ENCODE results near the gene PKD2L1.

PKD2L1 gene

GRCh38 chr10:100359030-100359432 is 29.0 kb upstream of the PKD2L1 start:
- TF ChIP-seq, protein P1, sequence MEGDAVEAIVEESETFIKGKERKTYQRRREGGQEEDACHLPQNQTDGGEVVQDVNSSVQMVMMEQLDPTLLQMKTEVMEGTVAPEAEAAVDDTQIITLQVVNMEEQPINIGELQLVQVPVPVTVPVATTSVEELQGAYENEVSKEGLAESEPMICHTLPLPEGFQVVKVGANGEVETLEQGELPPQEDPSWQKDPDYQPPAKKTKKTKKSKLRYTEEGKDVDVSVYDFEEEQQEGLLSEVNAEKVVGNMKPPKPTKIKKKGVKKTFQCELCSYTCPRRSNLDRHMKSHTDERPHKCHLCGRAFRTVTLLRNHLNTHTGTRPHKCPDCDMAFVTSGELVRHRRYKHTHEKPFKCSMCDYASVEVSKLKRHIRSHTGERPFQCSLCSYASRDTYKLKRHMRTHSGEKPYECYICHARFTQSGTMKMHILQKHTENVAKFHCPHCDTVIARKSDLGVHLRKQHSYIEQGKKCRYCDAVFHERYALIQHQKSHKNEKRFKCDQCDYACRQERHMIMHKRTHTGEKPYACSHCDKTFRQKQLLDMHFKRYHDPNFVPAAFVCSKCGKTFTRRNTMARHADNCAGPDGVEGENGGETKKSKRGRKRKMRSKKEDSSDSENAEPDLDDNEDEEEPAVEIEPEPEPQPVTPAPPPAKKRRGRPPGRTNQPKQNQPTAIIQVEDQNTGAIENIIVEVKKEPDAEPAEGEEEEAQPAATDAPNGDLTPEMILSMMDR (IDR thresholded peaks at IDR 0.05), result no peak

GRCh38 chr10:100357059-100357858 is 27.2 kb upstream of the PKD2L1 start:
- TF ChIP-seq, protein P1 (IDR thresholded peaks at IDR 0.05), result no peak

GRCh38 chr10:100356067-100357017 is 26.3 kb upstream of the PKD2L1 start:
- TF ChIP-seq, protein P1 (IDR thresholded peaks at IDR 0.05), result no peak

GRCh38 chr10:100355086-100355485 is 25.1 kb upstream of the PKD2L1 start:
- TF ChIP-seq, protein P1 (IDR thresholded peaks at IDR 0.05), result no peak

- TF ChIP-seq, protein P1 (IDR thresholded peaks at IDR 0.05), result no peak
Observed at GRCh38 chr10:100353770-100354485, 23.9 kb upstream of the PKD2L1 start.

- TF ChIP-seq, protein P1 (IDR thresholded peaks at IDR 0.05), result no peak
Observed at GRCh38 chr10:100350914-100351485, 21.0 kb upstream of the PKD2L1 start.

- TF ChIP-seq, protein P1 (IDR thresholded peaks at IDR 0.05), result no peak
Observed at GRCh38 chr10:100349672-100350071, 19.6 kb upstream of the PKD2L1 start.

Measured in LNCAP (cell line).